Smooth muscle cell (in vitro differentiated cells): ENCODE data around the gene IGFBP2. TPM values are rescaled to one million over a fixed set of nuclear protein-coding genes. Genes with fewer than 3 reads are reported as not detected.

Experiments used
- DNase-seq: peaks from one replicate; lab custom pipeline; 2025; ENCODE audit not compliant: unreplicated experiment; lab: John Stamatoyannopoulos, UW
- H2AFZ ChIP-seq: fragments of 200-600 bp; sonication (generic); 2 replicates; pipeline ENCODE4 v1.6.0; 2016; ENCODE audit warnings: antibody characterized with exemption, low read depth, mild to moderate bottlenecking
- H3F3A ChIP-seq: fragments of 200-600 bp; sonication (generic); 2 replicates; pipeline ENCODE4 v1.6.0; 2017; ENCODE audit warnings: antibody characterized with exemption, low read depth
- H3K27ac ChIP-seq: fragments of 200-600 bp; sonication (generic); 2 replicates; pipeline ENCODE4 v1.5.1; 2016; ENCODE audit warnings: low read depth, mild to moderate bottlenecking
- H3K27me3 ChIP-seq: fragments of 200-600 bp; sonication (generic); 2 replicates; pipeline ENCODE4 v1.6.1; 2016; ENCODE audit warnings: low read depth, mild to moderate bottlenecking
- H3K36me3 ChIP-seq: fragments of 200-600 bp; sonication (generic); 2 replicates; pipeline ENCODE4 v1.5.1; 2016; ENCODE audit warnings: low read depth
- H3K4me1 ChIP-seq: fragments of 200-600 bp; sonication (generic); 2 replicates; pipeline ENCODE4 v1.5.1; 2016; ENCODE audit warnings: low read depth
- H3K4me2 ChIP-seq: fragments of 200-600 bp; sonication (generic); 2 replicates; pipeline ENCODE4 v1.6.0; 2016; ENCODE audit warnings: mild to moderate bottlenecking
- H3K4me3 ChIP-seq: fragments of 200-600 bp; sonication (generic); 2 replicates; pipeline ENCODE4 v1.5.1; 2016; ENCODE audit warnings: mild to moderate bottlenecking
- H3K79me2 ChIP-seq: fragments of 200-600 bp; sonication (generic); 2 replicates; pipeline ENCODE4 v1.6.0; 2016; ENCODE audit warnings: low read depth, mild to moderate bottlenecking
- H3K9ac ChIP-seq: fragments of 200-600 bp; sonication (generic); 2 replicates; pipeline ENCODE4 v1.6.0; 2016; ENCODE audit warnings: low read depth
- H3K9me3 ChIP-seq: fragments of 200-600 bp; sonication (generic); replicated peaks from 2 replicates; pipeline ENCODE4 v1.5.1; 2016; ENCODE audit warnings: low read depth
- H4K20me1 ChIP-seq: fragments of 200-600 bp; sonication (generic); 2 replicates; pipeline ENCODE4 v1.6.0; 2016; ENCODE audit warnings: low read depth
- CTCF ChIP-seq: fragments of 200-600 bp; sonication (generic); IDR thresholded peaks from 2 replicates; pipeline ENCODE4 v1.5.1; 2017; ENCODE audit warnings: borderline replicate concordance, mild to moderate bottlenecking, antibody characterized with exemption; ENCODE audit not compliant: insufficient read depth, poor library complexity, severe bottlenecking
- WGBS: methylation state at CpG from one replicate; pipeline ENCODE4 v1.1.7; 2016; ENCODE audit warnings: low lambda C conversion rate; 5-methylcytosine and 5-hydroxymethylcytosine counted together
- polyA plus RNA-seq: library from polyadenylated mRNA; unstranded; fragments of >200 nt; fragmentation: Nextera tagmentation; extraction: Ambion mirVana; gene quantifications from 2 replicates; pipeline ENCODE4 v1.2.1, GENCODE V29; 2016
- total RNA-seq: library from RNA; depleted of rRNA; stranded (reverse); fragments of >200 nt; gene quantifications from 2 replicates; pipeline ENCODE4 v1.2.3, GENCODE V29; 2014

IGFBP2 gene
- total and polyA plus RNA-seq, 2 experiments from 2014 or later: 143 to 225 TPM

DNA sequence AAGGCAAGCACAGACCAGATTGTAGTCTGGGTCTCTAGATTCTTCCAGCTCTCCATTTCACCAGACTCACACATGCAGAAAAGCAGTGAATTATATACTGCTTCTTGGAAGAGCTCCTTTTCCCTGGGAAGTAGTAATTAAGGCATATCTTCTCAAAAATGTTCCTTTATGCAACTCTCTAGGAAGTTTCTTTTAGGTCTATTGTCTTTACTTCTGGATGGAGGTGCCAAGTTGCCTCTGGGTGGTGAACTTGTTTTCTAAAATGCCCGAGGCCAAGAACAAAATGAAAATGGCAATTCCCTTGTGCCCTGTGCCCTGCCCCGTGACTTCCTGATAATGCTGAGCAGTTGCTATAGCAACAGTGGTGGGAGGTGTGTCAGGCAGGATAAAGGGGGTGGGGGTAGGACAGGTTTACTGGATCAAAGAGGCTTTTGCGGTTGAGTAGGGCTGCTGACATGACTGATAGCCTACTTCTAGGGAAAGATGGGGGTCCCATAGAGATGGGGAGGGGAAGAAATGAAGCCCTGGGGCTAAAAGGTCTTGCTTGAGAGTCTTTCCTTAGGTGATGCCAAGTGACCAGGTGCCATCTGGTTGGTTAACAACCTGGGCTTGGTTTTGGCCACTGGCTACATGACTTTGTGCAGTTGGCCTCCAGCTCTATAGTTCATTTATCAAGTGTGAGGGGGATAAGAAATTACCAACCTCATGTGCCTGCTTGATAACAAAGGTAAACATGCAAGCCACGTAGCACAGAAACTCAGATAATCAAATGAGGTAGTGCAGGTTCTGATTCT lies 11.8 kb downstream of the IGFBP2 start:
- Histone ChIP-seq H3K36me3 (no peaks in the 10 kb centered on the region), H3K27me3 (no peaks in the 10 kb centered on the region), H2AFZ (no peak overlapping the region), H3F3A (no peaks in the 10 kb centered on the region), H3K4me2 (no peak overlapping the region), H3K79me2 (peaks cover 24% of the 10 kb centered on the region), H3K27ac (no peak overlapping the region), H3K4me1 (peaks cover 11% of the 10 kb centered on the region), H3K9ac (no peak overlapping the region), H3K9me3 (no peaks in the 10 kb centered on the region), H3K4me3 (no peak overlapping the region), H4K20me1 (no peaks in the 10 kb centered on the region)
- DNase-seq: no peak
- 86% methylated on average over 4 of the region's 4 CpGs for WGBS
- no peak for TF ChIP-seq CTCF

GRCh38 chr2:216645636-216645950 lies 12.4 kb downstream of the IGFBP2 start:
- Histone ChIP-seq H2AFZ (no peak overlapping the region), H3K27me3 (no peaks in the 10 kb centered on the region), H3K27ac (no peak overlapping the region), H3F3A (no peaks in the 10 kb centered on the region), H3K4me1 (peaks cover 11% of the 10 kb centered on the region), H3K4me2 (no peak overlapping the region), H3K4me3 (no peak overlapping the region), H3K36me3 (no peaks in the 10 kb centered on the region), H3K9me3 (no peaks in the 10 kb centered on the region), H3K79me2 (peaks cover 23% of the 10 kb centered on the region), H4K20me1 (no peaks in the 10 kb centered on the region), H3K9ac (no peak overlapping the region)
- WGBS: 87% methylated on average over 3 of the region's 3 CpGs
- TF ChIP-seq CTCF: no peak
- no peak for DNase-seq

- H3K27me3 ChIP-seq: no peaks in the 10 kb centered on the region
- H3K79me2 ChIP-seq: peaks cover 24% of the 10 kb centered on the region
- H3K9ac ChIP-seq: no peak overlapping the region
- DNase-seq: no peak
- H3K4me1 ChIP-seq: peaks cover 11% of the 10 kb centered on the region
- 93% methylated on average over 3 of the region's 3 CpGs for WGBS
- no peaks in the 10 kb centered on the region for H3F3A ChIP-seq
- no peak overlapping the region for H2AFZ ChIP-seq
- H3K36me3 ChIP-seq: no peaks in the 10 kb centered on the region
- no peak overlapping the region for H3K27ac ChIP-seq
- no peak overlapping the region for H3K4me2 ChIP-seq
- no peaks in the 10 kb centered on the region for H3K9me3 ChIP-seq
- no peak for TF ChIP-seq CTCF
- H4K20me1 ChIP-seq: no peaks in the 10 kb centered on the region
- no peak overlapping the region for H3K4me3 ChIP-seq
Observed at GRCh38 chr2:216646116-216646515, 12.9 kb downstream of the IGFBP2 start.

DNA sequence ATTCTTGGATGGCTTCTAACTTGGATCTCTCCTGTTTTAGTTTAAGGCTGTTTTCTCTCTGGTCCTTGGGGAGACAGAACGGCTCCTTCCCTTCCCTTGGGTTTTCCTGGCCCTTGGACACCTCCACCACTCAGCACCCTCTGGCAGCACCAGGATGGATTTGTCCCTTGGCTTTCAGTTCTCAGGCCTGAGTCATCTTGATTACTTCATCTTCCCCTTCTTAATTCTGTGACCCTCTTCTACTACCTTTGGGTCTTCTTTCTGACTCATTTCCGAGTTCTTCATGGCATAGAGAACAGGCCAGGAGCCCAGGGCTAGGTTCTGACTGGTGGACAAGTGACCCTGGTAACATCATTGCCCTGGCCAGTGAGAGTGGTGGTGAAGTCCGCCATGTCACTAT lies 14.9 kb downstream of the IGFBP2 start:
- Histone ChIP-seq H3K27me3 (no peaks in the 10 kb centered on the region), H3K36me3 (no peaks in the 10 kb centered on the region), H3F3A (no peaks in the 10 kb centered on the region), H3K79me2 (peaks cover 17% of the 10 kb centered on the region), H3K27ac (no peak overlapping the region), H4K20me1 (no peaks in the 10 kb centered on the region), H3K4me3 (no peak overlapping the region), H3K9me3 (no peaks in the 10 kb centered on the region), H3K9ac (no peak overlapping the region), H2AFZ (no peak overlapping the region), H3K4me2 (no peak overlapping the region), H3K4me1 (peaks cover 11% of the 10 kb centered on the region)
- DNase-seq: no peak
- 95% methylated on average over 3 of the region's 3 CpGs for WGBS
- TF ChIP-seq CTCF: no peak
